ENCODE results near the gene PVR.
"Not testable (repeated sequence)": the region's sequence is repeated elsewhere in the genome, so short reads cannot be mapped to it uniquely, and the experiment has no call there.

Gene PVR

DNA sequence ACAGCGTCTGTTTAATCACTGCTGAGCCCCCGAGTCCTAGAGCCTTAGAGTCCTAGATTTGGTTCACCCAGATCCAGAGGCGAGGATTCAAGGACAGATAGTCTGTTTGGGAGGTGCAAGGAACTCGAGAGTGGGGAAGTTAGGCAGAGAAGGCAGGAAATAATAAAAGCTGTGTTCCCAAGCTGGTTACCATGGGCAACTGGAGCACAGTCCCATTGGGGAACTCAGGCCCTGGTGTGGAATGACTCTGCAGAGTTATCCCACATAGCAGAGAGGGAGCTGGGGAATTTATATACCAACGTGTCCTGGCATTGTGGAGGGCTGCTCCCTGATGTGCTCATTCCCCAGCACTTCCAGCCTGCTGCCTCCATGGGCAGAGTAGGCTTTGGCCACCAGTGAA lies 20.6 kb upstream of the PVR start:
- H3K27ac ChIP-seq = no peak overlapping the region
- H2AFZ ChIP-seq = no peak overlapping the region
- H3K4me2 ChIP-seq (ENCODE audit: low read length) = no peak overlapping the region
- no peak overlapping the region for H3K4me3 ChIP-seq (ENCODE audit: low read depth, low read length)
- H3K9ac ChIP-seq = no peak overlapping the region
- no peaks in the 10 kb centered on the region for H3K4me1 ChIP-seq
- TF ChIP-seq, protein P1, sequence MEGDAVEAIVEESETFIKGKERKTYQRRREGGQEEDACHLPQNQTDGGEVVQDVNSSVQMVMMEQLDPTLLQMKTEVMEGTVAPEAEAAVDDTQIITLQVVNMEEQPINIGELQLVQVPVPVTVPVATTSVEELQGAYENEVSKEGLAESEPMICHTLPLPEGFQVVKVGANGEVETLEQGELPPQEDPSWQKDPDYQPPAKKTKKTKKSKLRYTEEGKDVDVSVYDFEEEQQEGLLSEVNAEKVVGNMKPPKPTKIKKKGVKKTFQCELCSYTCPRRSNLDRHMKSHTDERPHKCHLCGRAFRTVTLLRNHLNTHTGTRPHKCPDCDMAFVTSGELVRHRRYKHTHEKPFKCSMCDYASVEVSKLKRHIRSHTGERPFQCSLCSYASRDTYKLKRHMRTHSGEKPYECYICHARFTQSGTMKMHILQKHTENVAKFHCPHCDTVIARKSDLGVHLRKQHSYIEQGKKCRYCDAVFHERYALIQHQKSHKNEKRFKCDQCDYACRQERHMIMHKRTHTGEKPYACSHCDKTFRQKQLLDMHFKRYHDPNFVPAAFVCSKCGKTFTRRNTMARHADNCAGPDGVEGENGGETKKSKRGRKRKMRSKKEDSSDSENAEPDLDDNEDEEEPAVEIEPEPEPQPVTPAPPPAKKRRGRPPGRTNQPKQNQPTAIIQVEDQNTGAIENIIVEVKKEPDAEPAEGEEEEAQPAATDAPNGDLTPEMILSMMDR (IDR thresholded peaks at IDR 0.05) = no peak
- no peaks in the 10 kb centered on the region for H3K79me2 ChIP-seq
- H3K36me3 ChIP-seq (ENCODE audit: control insufficient read depth, insufficient read depth, low read length) = no peaks in the 10 kb centered on the region
- no peaks in the 10 kb centered on the region for H3K9me3 ChIP-seq (ENCODE audit: control insufficient read depth, low read length)
- no peaks in the 10 kb centered on the region for H3K27me3 ChIP-seq (ENCODE audit: control insufficient read depth, insufficient read depth, low read length)

DNA sequence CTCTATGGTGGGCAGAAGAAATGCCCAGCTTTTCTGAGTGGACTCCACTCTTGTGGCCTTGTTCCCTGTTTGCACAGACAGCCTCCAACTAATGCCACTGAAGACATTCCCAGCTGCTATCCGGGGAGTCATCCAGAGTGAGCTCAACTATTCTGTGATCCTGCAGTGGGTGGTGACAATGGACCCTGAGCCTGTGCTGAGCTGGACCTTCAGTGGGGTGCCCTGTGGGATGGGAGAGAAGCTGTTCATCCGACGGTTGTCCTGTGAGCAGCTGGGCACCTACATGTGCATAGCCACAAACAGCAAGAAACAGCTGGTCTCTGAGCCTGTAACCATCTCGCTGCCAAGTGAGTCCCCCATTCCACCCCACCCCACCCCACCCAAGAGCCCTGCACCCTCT lies 20.1 kb upstream of the PVR start:
- Histone ChIP-seq H3K4me1 (no peaks in the 10 kb centered on the region), H3K79me2 (no peaks in the 10 kb centered on the region), H3K9me3 (ENCODE audit: control insufficient read depth, low read length) (no peaks in the 10 kb centered on the region), H3K4me2 (ENCODE audit: low read length) (no peak overlapping the region), H3K27me3 (ENCODE audit: control insufficient read depth, insufficient read depth, low read length) (no peaks in the 10 kb centered on the region), H3K4me3 (ENCODE audit: low read depth, low read length) (no peak overlapping the region), H3K36me3 (ENCODE audit: control insufficient read depth, insufficient read depth, low read length) (no peaks in the 10 kb centered on the region), H2AFZ (no peak overlapping the region), H3K9ac (no peak overlapping the region), H3K27ac (no peak overlapping the region)
- TF ChIP-seq, protein P1 (IDR thresholded peaks at IDR 0.05) = no peak

DNA sequence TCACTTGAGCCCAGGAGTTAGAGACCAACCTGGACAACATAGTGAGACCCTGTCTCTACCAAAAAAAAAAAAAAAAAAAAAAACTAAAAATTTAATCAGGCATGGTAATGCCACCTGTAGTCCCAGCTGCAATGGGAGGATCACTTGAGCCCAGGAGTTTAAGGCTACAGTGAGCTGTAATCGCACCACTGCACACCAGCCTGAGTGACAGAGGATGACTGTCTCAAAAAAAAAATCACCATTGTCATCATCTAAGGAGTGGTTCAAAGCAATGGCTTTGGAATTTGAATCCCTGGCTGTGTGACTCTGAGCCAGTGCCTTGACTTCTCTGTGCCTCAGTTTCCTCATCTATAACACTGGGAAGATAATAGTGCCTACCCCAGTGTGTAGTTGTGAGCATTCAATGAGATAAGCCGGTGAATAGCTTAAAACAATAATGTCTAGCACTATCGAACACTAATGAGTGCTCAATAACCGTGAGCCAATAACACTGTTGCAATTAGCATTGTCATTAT lies 18.8 kb upstream of the PVR start:
- H3K4me2 ChIP-seq (ENCODE audit: low read length) = no peak overlapping the region
- no peak overlapping the region for H3K4me3 ChIP-seq (ENCODE audit: low read depth, low read length)
- TF ChIP-seq, protein P1 (IDR thresholded peaks at IDR 0.05) = no peak
- H2AFZ ChIP-seq = no peak overlapping the region
- H3K9me3 ChIP-seq (ENCODE audit: control insufficient read depth, low read length) = no peaks in the 10 kb centered on the region
- no peaks in the 10 kb centered on the region for H3K27me3 ChIP-seq (ENCODE audit: control insufficient read depth, insufficient read depth, low read length)
- H3K9ac ChIP-seq = no peak overlapping the region
- no peak overlapping the region for H3K27ac ChIP-seq
- no peaks in the 10 kb centered on the region for H3K79me2 ChIP-seq
- H3K36me3 ChIP-seq (ENCODE audit: control insufficient read depth, insufficient read depth, low read length) = no peaks in the 10 kb centered on the region
- H3K4me1 ChIP-seq = no peaks in the 10 kb centered on the region

DNA sequence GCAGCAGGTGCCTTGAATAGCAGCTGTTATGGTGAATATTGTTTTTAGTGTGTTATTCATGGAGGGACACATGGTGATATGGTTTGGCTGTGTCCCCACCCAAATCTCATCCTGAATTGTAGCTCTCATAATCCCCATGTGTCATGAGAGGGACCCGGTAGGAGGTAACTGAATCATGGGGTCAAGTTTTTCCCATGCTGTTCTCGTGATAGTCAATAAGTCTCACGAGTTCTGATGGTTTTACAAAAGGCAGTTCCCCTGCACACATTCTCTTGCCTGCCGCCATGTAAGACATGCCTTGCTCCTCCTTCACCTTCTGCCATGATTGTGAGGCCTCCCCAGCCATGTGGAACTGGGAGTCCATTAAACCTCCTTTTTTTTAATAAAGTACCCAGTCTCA lies 18.1 kb upstream of the PVR start:
- not testable (repeated sequence) for H2AFZ ChIP-seq; H3K27me3 ChIP-seq (ENCODE audit: control insufficient read depth, insufficient read depth, low read length); H3K4me3 ChIP-seq (ENCODE audit: low read depth, low read length); H3K36me3 ChIP-seq (ENCODE audit: control insufficient read depth, insufficient read depth, low read length); H3K4me1 ChIP-seq; H3K4me2 ChIP-seq (ENCODE audit: low read length); H3K79me2 ChIP-seq; H3K27ac ChIP-seq; H3K9me3 ChIP-seq (ENCODE audit: control insufficient read depth, low read length); H3K9ac ChIP-seq

DNA sequence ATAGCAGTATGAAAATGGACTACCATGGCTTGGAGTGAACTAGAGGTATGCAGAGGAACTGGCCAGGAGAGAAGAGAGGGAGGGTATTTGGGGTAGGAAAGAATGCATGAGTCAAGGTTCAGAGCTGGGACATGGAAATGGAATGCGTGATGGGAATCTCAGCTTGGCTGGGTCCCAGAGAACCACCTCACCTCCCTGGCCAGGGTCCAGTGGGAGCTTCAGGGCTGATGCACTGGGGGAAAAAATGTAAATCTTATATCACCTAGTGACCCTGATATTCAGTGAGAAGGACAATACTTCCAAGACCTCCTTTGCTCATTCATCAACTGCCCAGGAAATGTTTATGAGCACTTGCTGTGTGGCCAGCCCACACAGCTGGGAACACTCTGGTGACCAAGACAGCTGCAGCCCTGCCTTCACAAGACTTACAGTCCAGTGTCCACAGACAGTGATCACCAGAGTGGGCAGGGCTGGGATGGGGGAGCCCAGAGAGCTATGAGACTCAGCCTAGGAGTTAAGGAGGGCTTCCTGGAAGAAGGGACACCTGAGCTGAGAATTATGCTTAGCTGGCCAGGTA lies 17.6 kb upstream of the PVR start:
- Histone ChIP-seq H3K4me2 (ENCODE audit: low read length) (no peak overlapping the region), H3K4me1 (no peaks in the 10 kb centered on the region), H3K27me3 (ENCODE audit: control insufficient read depth, insufficient read depth, low read length) (no peaks in the 10 kb centered on the region), H3K9ac (no peak overlapping the region), H3K4me3 (ENCODE audit: low read depth, low read length) (no peak overlapping the region), H3K79me2 (no peaks in the 10 kb centered on the region), H2AFZ (no peak overlapping the region), H3K9me3 (ENCODE audit: control insufficient read depth, low read length) (no peaks in the 10 kb centered on the region), H3K27ac (no peak overlapping the region), H3K36me3 (ENCODE audit: control insufficient read depth, insufficient read depth, low read length) (no peaks in the 10 kb centered on the region)
- TF ChIP-seq, protein P1 (IDR thresholded peaks at IDR 0.05) = no peak
